Breast epithelium (tissue), 4 donors: ENCODE results near the gene SH3GL2. TPM values are rescaled to one million over a fixed set of nuclear protein-coding genes. Genes with fewer than 3 reads are reported as not detected.

Experiments
- DNase-seq, 2 donors: peaks; one replicate each; pipeline ENCODE4 v3.0.0-alpha.2; 2019; ENCODE audit warnings: low spot score in 2 of 2
- H3K27ac ChIP-seq, 2 donors: fragments of 200-600 bp; sonication (generic) in 1 of 2; one replicate each; pipeline ENCODE4 v1.5.1; 2016 to 2019; ENCODE audit warnings: mild to moderate bottlenecking in 1 of 2
- H3K27me3 ChIP-seq, 2 donors: fragments of 200-600 bp; sonication (generic) in 1 of 2; one replicate each; pipeline versions ENCODE4 v1.5.1 to v1.6.0; 2017 to 2019; ENCODE audit warnings: control low read depth in 1 of 2, mild to moderate bottlenecking in 1 of 2
- H3K36me3 ChIP-seq: fragments of 200-600 bp; one replicate; pipeline ENCODE4 v1.5.1; 2019
- H3K4me1 ChIP-seq, 2 donors: fragments of 200-600 bp; sonication (generic); one replicate each; pipeline ENCODE4 v1.5.1; 2016 to 2019; ENCODE audit warnings: control low read depth in 1 of 2
- H3K4me3 ChIP-seq, 3 donors: fragments of 200-600 bp; sonication (generic); 1 replicate in 2 of 3; 2 replicates in 1 of 3; pipeline ENCODE4 v1.5.1; 2016 to 2019; ENCODE audit warnings: mild to moderate bottlenecking in 3 of 3, moderate library complexity in 2 of 3
- H3K9me3 ChIP-seq, 2 donors: fragments of 200-600 bp; sonication (generic) in 1 of 2; one replicate each; pipeline ENCODE4 v1.5.1; 2016 to 2019; ENCODE audit warnings: control low read depth in 1 of 2
- CTCF ChIP-seq, 3 donors: fragments of 450-650 bp; IDR thresholded peaks; one replicate each; pipeline ENCODE4 v1.5.1; 2016 to 2017; ENCODE audit warnings: antibody characterized with exemption in 3 of 3, mild to moderate bottlenecking in 3 of 3, moderate library complexity in 3 of 3
- POLR2A ChIP-seq: fragments of 450-650 bp; IDR thresholded peaks from one replicate; pipeline ENCODE4 v1.6.1; 2016; ENCODE audit warnings: antibody characterized with exemption, mild to moderate bottlenecking, moderate library complexity
- POLR2AphosphoS5 ChIP-seq, 3 donors: sonication (generic); formaldehyde crosslinking; IDR thresholded peaks; one replicate each; pipeline ENCODE4 v1.6.1; 2017; ENCODE audit warnings: antibody characterized with exemption in 3 of 3
- intact Hi-C: fragments of 100-400 bp; cut with DNase I; formaldehyde crosslinking; loops from one replicate; pipeline ENCODE4 v1.15.1; 2023; ENCODE audit warnings: low total_unique reads
- total RNA-seq, 3 donors: library from RNA; depleted of rRNA; stranded (reverse); fragments of >200 nt; gene quantifications; one replicate each; pipeline ENCODE4 v1.1.0, GENCODE V29; 2016

The SH3GL2 gene
- total RNA-seq, 3 donors from 2014 or later, result under 0.01 to 0.16 TPM; not detected in 1

- no peaks in the 10 kb centered on the region for H3K27me3 ChIP-seq
- no peak overlapping the region for H3K4me3 ChIP-seq
- no peaks in the 10 kb centered on the region for H3K4me1 ChIP-seq
- intact Hi-C loops, result no loop called here
- H3K27ac ChIP-seq, result no peak overlapping the region
- H3K36me3 ChIP-seq, result no peaks in the 10 kb centered on the region
- no peak for TF ChIP-seq CTCF (IDR thresholded peaks at IDR 0.05)
- TF ChIP-seq POLR2A, result no peak
- no peak for TF ChIP-seq POLR2AphosphoS5 (IDR thresholded peaks at IDR 0.05)
- DNase-seq, result no peak
- no peaks in the 10 kb centered on the region for H3K9me3 ChIP-seq
Measured at GRCh38 chr9:17625644-17626388, 47.0 kb downstream of the SH3GL2 start.

- H3K4me1 ChIP-seq, result no peaks in the 10 kb centered on the region
Measured at GRCh38 chr9:17627641-17628040, 48.8 kb downstream of the SH3GL2 start.

GRCh38 chr9:17628624-17629023 lies 49.8 kb downstream of the SH3GL2 start:
- Histone ChIP-seq H3K4me3 (no peak overlapping the region), H3K36me3 (no peaks in the 10 kb centered on the region), H3K4me1 (no peaks in the 10 kb centered on the region), H3K27ac (no peak overlapping the region), H3K9me3 (no peaks in the 10 kb centered on the region), H3K27me3 (no peaks in the 10 kb centered on the region)
- DNase-seq, result no peak
- TF ChIP-seq CTCF (IDR thresholded peaks at IDR 0.05), result no peak
- TF ChIP-seq POLR2AphosphoS5 (IDR thresholded peaks at IDR 0.05), result no peak
- TF ChIP-seq POLR2A, result no peak
- intact Hi-C loops, result no loop called here

More at GRCh38 chr9:17627641-17628040, 48.8 kb downstream of the SH3GL2 start:
- no peak overlapping the region for H3K4me3 ChIP-seq
- H3K36me3 ChIP-seq, result no peaks in the 10 kb centered on the region
- no peak for DNase-seq
- no peaks in the 10 kb centered on the region for H3K9me3 ChIP-seq
- TF ChIP-seq CTCF (IDR thresholded peaks at IDR 0.05), result no peak
- no peak for TF ChIP-seq POLR2A
- TF ChIP-seq POLR2AphosphoS5 (IDR thresholded peaks at IDR 0.05), result no peak
- H3K27ac ChIP-seq, result no peak overlapping the region
- intact Hi-C loops, result no loop called here
- H3K27me3 ChIP-seq, result no peaks in the 10 kb centered on the region

- H3K27ac ChIP-seq, result no peak overlapping the region
- TF ChIP-seq CTCF (IDR thresholded peaks at IDR 0.05) (no peak), POLR2A (no peak), POLR2AphosphoS5 (IDR thresholded peaks at IDR 0.05) (no peak)
- intact Hi-C loops, result no loop called here
- no peak for DNase-seq
- H3K36me3 ChIP-seq, result no peaks in the 10 kb centered on the region
- H3K4me3 ChIP-seq, result no peak overlapping the region
- H3K27me3 ChIP-seq, result no peaks in the 10 kb centered on the region
- H3K4me1 ChIP-seq, result no peaks in the 10 kb centered on the region
- peaks cover 0 to 4% of the 10 kb centered on the region in 2 donors for H3K9me3 ChIP-seq
Measured at GRCh38 chr9:17630531-17630949, 51.7 kb downstream of the SH3GL2 start.

GRCh38 chr9:17631396-17631795 lies 52.5 kb downstream of the SH3GL2 start:
- TF ChIP-seq POLR2A, result no peak
- no peak for TF ChIP-seq POLR2AphosphoS5 (IDR thresholded peaks at IDR 0.05)
- TF ChIP-seq CTCF (IDR thresholded peaks at IDR 0.05), result no peak
- H3K9me3 ChIP-seq, result peaks cover 0 to 4% of the 10 kb centered on the region in 2 donors
- no peaks in the 10 kb centered on the region for H3K4me1 ChIP-seq
- DNase-seq, result no peak
- no peak overlapping the region for H3K4me3 ChIP-seq
- no peak overlapping the region for H3K27ac ChIP-seq
- intact Hi-C loops, result no loop called here
- no peaks in the 10 kb centered on the region for H3K27me3 ChIP-seq
- H3K36me3 ChIP-seq, result no peaks in the 10 kb centered on the region
